Measurements from ENCODE around the gene SEPTIN8. TPM values are rescaled to one million over a fixed set of nuclear protein-coding genes. Genes with fewer than 3 reads are reported as not detected.
A peak's percentile ranks its signal among the peaks of the same experiment; 100 is the strongest.

SEPTIN8 gene
- total RNA-seq, 1 experiment from 2014 or later = 24.2 TPM

DNA sequence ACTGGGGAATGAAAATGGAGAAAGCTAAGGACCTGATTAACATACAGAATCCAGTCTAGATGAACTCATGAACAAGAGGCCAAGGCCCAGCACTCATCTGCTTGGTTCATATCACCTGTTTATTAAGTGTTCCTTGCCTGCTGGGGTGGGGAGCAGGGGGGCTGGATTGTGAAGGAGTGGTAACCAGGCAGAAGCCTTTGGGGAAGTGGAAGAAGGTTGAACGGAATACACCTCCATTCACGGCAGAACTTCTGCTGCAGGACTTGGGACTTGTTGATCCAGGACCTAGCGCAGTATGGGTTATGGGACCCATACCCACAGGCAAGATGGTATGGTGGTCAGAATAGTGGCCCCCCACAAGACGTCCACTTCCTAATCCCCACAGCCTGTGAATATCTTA is 8.8 kb upstream of the SEPTIN8 start:
- ChIA-PET POLR2A (ENCODE audit: unreplicated experiment) (interaction anchor here (0.6 kb wide), 1 partner anchor 1339 kb away, joined by 5 read pairs; no protein-coding TSS in a partner anchor), CTCF (no interaction called here)
- H2AFZ ChIP-seq = no peak overlapping the region
- no peaks in the 10 kb centered on the region for H3K27me3 ChIP-seq (ENCODE audit: insufficient read depth, low read depth)
- no peaks in the 10 kb centered on the region for H3K36me3 ChIP-seq (ENCODE audit: low read depth)
- H3K79me2 ChIP-seq (ENCODE audit: low read depth) = no peaks in the 10 kb centered on the region
- no peak overlapping the region for H3K4me3 ChIP-seq
- BruUV-seq (replicated peaks) = no TSS peak
- no peaks in the 10 kb centered on the region; the same call in 1 of the 2 replicates for H3K4me1 ChIP-seq (replicated peaks; ENCODE audit: insufficient read depth)
- no peaks in the 10 kb centered on the region for H3K9me2 ChIP-seq (ENCODE audit: insufficient read depth)
- intact Hi-C loops (cut with micrococcal nuclease; ENCODE audit: unreplicated experiment) = no loop called here
- H3K9me3 ChIP-seq (ENCODE audit: insufficient read depth, low read depth) = no peaks in the 10 kb centered on the region
- no peak for DNase-seq
- no peak for TF ChIP-seq EZH2 (IDR thresholded peaks at IDR 0.05; ENCODE audit: low read depth)
- TF ChIP-seq, protein P1, sequence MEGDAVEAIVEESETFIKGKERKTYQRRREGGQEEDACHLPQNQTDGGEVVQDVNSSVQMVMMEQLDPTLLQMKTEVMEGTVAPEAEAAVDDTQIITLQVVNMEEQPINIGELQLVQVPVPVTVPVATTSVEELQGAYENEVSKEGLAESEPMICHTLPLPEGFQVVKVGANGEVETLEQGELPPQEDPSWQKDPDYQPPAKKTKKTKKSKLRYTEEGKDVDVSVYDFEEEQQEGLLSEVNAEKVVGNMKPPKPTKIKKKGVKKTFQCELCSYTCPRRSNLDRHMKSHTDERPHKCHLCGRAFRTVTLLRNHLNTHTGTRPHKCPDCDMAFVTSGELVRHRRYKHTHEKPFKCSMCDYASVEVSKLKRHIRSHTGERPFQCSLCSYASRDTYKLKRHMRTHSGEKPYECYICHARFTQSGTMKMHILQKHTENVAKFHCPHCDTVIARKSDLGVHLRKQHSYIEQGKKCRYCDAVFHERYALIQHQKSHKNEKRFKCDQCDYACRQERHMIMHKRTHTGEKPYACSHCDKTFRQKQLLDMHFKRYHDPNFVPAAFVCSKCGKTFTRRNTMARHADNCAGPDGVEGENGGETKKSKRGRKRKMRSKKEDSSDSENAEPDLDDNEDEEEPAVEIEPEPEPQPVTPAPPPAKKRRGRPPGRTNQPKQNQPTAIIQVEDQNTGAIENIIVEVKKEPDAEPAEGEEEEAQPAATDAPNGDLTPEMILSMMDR (conservative IDR thresholded peaks at IDR 0.05) = no peak
- no peak overlapping the region for H3K4me2 ChIP-seq
- H4K20me1 ChIP-seq (ENCODE audit: insufficient read depth) = no peaks in the 10 kb centered on the region
- H3F3A ChIP-seq (ENCODE audit: insufficient read depth, low read depth) = no peaks in the 10 kb centered on the region
- no peak overlapping the region for H3K27ac ChIP-seq

DNA sequence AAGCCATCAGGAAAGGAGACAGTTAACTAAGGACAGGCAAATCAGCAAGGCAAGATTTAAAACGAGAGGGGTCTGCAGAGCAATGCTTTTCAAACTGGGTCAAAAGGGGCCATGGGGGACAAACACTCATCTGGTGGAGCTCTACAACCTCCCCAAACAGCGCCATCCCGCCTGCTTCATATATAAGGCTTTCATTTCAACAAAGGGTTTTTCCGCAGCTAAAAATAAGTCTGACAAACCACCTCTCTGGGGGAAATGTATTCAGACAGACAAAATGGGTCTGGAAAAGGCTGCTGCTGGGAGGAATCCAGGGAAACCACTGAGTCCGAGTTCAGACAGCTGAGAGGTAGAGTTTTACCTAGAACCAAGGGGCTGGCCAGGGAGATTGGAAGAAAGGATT is 8.3 kb upstream of the SEPTIN8 start:
- Histone ChIP-seq H3K36me3 (ENCODE audit: low read depth) (no peaks in the 10 kb centered on the region), H3F3A (ENCODE audit: insufficient read depth, low read depth) (no peaks in the 10 kb centered on the region), H3K4me2 (no peak overlapping the region), H3K79me2 (ENCODE audit: low read depth) (no peaks in the 10 kb centered on the region), H3K27me3 (ENCODE audit: insufficient read depth, low read depth) (no peaks in the 10 kb centered on the region), H4K20me1 (ENCODE audit: insufficient read depth) (no peaks in the 10 kb centered on the region), H2AFZ (no peak overlapping the region), H3K27ac (no peak overlapping the region), H3K9me2 (ENCODE audit: insufficient read depth) (no peaks in the 10 kb centered on the region), H3K4me1 (replicated peaks; ENCODE audit: insufficient read depth) (no peaks in the 10 kb centered on the region; the same call in 1 of the 2 replicates), H3K9me3 (ENCODE audit: insufficient read depth, low read depth) (no peaks in the 10 kb centered on the region), H3K4me3 (no peak overlapping the region)
- CTCF ChIA-PET = no interaction called here
- BruUV-seq (replicated peaks) = no TSS peak
- no peak for TF ChIP-seq EZH2 (IDR thresholded peaks at IDR 0.05; ENCODE audit: low read depth)
- TF ChIP-seq, protein P1 (conservative IDR thresholded peaks at IDR 0.05) = no peak
- intact Hi-C loops (cut with micrococcal nuclease; ENCODE audit: unreplicated experiment) = no loop called here
- no peak for DNase-seq
- POLR2A ChIA-PET (ENCODE audit: unreplicated experiment) = no interaction called here

DNA sequence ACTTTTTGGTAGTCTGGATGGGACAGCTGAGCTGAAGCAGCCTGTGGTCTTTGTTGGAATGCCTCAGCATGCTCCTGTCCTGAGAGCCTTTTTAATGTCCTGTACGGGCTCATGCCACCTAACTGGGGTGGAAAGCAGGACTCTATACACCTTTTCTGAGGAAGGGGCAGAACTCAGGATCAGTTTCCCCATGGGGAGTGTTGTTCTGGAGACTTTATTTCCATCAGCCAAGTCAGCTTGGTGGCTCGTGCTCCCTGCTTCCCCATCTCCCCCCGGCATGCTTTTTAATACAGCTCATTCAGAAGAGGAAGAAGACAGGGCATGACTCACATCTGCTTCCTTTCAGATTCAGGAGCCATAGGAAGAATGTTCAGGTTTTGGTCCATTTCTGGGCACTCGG is 5.1 kb upstream of the SEPTIN8 start:
- Histone ChIP-seq H3K27ac (no peak overlapping the region), H3K4me3 (no peak overlapping the region), H3K79me2 (ENCODE audit: low read depth) (no peaks in the 10 kb centered on the region), H4K20me1 (ENCODE audit: insufficient read depth) (no peaks in the 10 kb centered on the region), H3K4me1 (replicated peaks; ENCODE audit: insufficient read depth) (no peaks in the 10 kb centered on the region; the same call in 1 of the 2 replicates), H3K9me3 (ENCODE audit: insufficient read depth, low read depth) (no peaks in the 10 kb centered on the region), H3K27me3 (ENCODE audit: insufficient read depth, low read depth) (no peaks in the 10 kb centered on the region; the same call in 1 of the 2 replicates), H3K36me3 (ENCODE audit: low read depth) (no peaks in the 10 kb centered on the region), H3K4me2 (peak overlapping the region; percentile 12; the same call in 1 of the 2 replicates), H2AFZ (no peak overlapping the region), H3K9me2 (ENCODE audit: insufficient read depth) (no peaks in the 10 kb centered on the region), H3F3A (ENCODE audit: insufficient read depth, low read depth) (0 out of 2 replicates have a peak, but pooled peaks cover 5% of the 10 kb centered on the region)
- ChIA-PET CTCF (interaction anchor here (0.6 kb wide), 1 partner anchor 24 kb away, joined by 4 read pairs; no protein-coding TSS in a partner anchor), POLR2A (ENCODE audit: unreplicated experiment) (no interaction called here)
- no TSS peak for BruUV-seq (replicated peaks)
- intact Hi-C loops (cut with micrococcal nuclease; ENCODE audit: unreplicated experiment) = no loop called here
- TF ChIP-seq, protein P1 (conservative IDR thresholded peaks at IDR 0.05) = no peak
- TF ChIP-seq EZH2 (IDR thresholded peaks at IDR 0.05; ENCODE audit: low read depth) = no peak
- DNase-seq = no peak

Data from PC-9 (cell line).